ENCODE measurements around the gene ARHGAP26.

ARHGAP26 gene

DNA sequence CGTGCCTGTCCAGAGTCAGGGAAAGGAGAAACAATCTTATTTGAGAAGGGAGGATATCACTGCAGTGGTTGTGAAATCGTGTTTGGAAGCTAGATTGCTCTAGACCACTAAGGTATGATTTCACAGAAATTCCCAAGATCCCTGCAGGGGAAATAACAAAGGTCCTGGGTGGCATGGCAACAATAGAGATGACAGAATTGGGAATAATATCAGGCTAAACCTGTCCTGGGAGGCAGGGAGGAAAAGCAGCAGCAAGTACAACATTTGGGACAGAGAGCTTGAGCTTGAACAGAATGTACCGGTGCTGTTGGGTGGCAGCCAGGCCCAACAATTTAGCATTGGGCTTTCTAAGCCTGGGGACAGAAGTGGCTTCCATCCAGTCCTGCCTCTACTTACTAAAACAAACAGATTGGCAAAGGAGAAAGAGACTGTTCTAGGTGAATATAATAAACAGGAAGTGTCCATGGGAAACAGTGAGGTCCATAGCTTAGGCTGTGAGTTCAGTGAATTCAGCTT, 17.0 kb upstream of the ARHGAP26 start:
- no peak for DNase-seq

DNA sequence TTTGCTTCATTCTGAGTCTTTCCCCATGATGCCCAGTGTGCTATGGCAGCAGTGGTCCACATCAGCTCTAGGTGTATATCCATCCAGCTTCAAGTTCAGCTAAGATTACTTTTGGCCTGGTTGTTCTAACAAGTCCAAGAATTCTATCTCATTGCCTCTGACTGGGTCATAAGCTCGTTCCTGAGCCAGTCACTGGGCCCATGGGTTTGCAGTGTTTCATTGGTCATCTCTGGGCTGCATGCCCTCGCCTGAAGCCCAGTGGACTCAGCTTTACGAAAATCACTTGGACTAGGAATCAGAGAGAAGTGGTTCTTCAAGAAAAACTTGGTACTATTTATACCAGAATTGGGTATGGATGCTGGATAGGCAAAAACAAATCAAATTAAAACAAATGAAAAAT, 16.1 kb upstream of the ARHGAP26 start:
- DNase-seq, result no peak

DNA sequence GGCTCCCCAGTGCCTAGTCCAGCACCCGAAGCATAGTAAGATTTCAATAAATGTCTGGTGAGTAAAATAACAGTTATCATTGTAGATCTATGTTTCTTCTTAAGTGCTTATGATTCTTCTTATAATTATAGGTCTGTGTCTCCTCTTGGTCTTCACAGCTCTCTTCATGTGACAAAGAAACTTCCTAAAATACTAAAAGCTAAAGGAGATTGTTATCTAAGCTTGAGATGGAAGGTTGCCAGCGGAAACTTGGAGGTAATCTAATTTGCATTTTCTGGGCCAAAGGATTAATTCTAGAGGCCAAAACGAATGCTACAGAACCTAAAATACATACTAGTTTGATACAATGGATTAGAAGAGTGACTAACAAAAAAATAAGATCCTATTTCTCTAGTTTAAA, 13.6 kb upstream of the ARHGAP26 start:
- DNase-seq, result no peak

- no peak for DNase-seq
These were observed 12.6 kb upstream of the ARHGAP26 start for GRCh38 chr5:142757564-142757963.

- DNase-seq, result no peak
These were observed 11.9 kb upstream of the ARHGAP26 start for GRCh38 chr5:142758062-142758795.

DNA sequence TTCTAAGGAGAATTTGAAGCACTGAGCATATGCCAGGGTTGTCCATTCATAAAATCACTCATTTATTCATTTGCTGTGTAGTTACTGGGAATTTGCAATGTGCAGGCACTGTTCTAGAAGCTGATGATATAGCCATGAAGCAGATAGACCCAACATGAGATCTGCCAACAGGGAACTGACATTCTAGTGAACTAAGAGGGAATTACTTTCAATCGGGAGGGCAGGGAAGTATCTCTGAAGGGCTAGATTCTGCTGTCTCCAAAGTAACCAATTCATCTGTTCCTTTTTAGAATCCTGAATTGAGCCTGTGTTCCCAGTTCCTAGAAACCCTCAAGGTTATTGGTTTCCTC, 11.4 kb upstream of the ARHGAP26 start:
- no peak for DNase-seq

DNA sequence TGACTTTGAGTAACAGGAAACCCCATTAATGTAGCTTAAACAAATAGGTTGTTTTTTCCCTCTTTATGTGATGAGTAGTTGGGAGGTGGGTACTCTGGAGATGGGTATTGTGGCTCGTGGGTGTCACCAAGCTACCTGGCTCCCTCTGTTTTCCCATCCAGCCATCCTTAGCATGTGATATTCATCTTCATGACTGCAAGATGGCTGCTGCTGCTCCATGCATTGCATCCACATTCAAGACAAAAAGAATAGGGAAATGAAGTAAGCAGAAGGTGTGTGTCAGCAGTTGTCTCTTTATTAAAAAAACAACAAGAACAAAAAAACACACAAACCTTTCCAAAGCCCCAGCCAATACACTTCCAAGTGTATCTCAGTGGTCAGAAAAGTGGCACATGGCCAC, 6.5 kb upstream of the ARHGAP26 start:
- DNase-seq, result no peak

GRCh38 chr5:142767178-142767577, 3.0 kb upstream of the ARHGAP26 start:
- no peak for DNase-seq

- no peak for DNase-seq
These were observed 2.3 kb upstream of the ARHGAP26 start for GRCh38 chr5:142767911-142768310.

GRCh38 chr5:142769251-142769792, 855 bp upstream of the ARHGAP26 start:
- DNase-seq, result no peak

GRCh38 chr5:142770650-142771609, 753 bp downstream of the ARHGAP26 start:
- DNase-seq, result peak; percentile 47

- DNase-seq, result no peak
These were observed 1.5 kb downstream of the ARHGAP26 start for GRCh38 chr5:142771666-142772065.

- no peak for DNase-seq
These were observed 2.5 kb downstream of the ARHGAP26 start for GRCh38 chr5:142772446-142773293.

DNA sequence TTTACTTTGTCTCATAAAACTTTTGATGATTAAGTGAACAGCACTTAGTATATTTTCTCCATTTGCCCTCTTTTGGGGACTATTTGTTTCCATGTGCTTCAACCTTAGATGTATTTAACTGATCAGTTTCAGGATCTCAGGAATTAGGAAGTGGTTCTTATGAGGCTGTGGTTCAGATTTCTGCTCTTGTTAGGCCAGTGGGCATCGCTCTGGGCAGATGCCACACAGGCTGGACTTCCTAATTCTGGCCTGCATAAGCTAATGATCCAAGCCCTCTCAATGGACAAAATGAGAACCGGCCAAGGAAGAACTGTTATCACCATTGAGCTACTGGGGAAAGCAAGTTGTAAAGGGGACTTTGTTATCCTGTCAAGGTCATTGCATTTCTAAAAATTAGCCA, 6.9 kb downstream of the ARHGAP26 start:
- DNase-seq, result no peak

- DNase-seq, result no peak
These were observed 7.7 kb downstream of the ARHGAP26 start for GRCh38 chr5:142777850-142778249.

- DNase-seq, result no peak
These were observed 9.1 kb downstream of the ARHGAP26 start for GRCh38 chr5:142779163-142779840.

DNA sequence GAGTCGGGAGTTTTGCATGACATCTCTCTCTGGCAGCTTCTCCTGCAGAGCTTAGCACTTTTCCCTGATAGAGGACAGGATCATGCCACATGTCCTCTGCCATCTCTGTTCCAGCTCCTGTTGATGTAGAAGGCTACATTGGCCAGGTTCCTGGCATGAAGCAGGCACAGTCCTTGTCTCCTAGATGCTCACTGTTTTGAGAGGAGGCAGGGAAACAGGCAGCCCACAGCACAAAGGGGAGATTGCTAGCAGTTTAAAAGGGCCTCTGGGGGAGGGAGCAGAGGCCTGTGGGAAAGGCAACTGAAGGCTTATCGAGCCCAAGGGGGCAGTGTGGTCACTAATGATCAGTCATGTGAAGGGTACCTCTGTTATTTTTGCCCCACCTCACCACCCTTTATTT, 10.7 kb downstream of the ARHGAP26 start:
- DNase-seq, result no peak

DNA sequence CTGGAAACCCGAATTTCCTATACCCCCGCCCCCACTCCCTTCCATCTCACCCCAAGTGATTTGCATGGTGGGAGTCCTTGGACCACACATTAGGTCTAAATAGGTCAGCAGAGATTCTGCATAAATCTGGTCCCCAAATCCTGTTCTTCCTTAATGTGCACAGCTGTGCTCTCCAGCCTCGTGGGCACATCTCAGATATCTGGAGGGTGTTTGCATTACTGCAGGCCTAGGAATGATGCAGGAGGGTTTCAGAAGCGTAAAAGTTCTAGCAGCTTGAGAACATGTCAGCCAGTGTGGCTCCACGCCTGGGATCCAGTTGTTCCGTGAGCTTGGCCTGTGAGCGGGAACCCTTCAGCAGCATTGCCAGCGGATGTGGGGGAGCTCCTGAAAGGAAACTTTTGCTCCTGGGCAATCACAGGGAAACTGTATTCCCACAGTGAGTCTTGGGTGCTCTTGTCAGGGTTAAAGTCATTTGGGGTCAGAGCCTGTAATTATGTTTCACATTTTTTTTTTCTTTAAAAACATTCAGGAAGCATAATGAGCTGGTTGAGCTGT, 12.9 kb downstream of the ARHGAP26 start:
- no peak for DNase-seq

- no peak for DNase-seq
These were observed 13.6 kb downstream of the ARHGAP26 start for GRCh38 chr5:142783601-142784341.

DNA sequence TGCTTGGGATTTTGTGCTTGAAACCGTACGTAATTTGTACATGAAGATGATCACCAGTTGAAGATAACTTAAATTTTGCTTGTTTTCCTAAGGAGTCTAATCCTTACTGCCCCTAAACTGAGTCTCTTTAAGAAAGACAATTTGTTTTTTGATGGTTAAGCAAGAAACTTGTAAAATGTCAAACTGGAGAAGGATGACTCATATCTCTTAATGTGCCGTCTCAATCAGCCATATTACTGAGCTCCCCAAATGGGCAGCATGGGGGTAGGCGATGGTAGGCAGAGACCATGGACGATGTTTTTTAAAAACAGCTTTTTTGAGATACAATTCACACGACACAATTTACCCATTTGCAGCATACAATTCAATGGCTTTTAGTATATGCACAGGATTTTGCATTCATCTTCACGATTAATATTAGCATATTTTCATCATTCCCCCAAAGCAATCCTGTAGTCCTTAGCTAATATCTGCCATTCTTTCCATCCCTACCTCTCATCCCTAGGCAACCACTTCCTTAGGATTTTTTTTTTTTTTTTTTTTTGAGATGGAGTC, 14.3 kb downstream of the ARHGAP26 start:
- DNase-seq, result no peak

DNA sequence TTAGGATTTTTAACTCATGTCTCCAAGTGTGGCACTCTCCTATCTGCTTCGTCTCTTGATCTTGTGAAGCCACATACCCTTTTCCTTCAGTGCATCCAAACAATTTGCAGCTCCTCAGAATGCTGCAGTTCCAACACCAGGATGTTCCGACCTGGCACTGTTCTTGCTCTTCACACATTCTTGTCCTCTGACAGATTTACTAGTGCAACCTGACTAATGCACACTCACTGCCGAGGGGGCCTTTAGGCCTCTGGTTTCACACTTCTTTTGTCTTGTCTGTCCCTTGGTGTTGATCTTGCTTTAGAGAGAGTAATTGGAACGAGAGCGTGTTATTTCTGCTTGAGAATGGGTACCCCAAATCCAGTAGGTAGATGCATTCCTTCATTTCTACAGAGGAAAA, 15.0 kb downstream of the ARHGAP26 start:
- no peak for DNase-seq
